ENCODE measurements around the gene POMP.

DNA sequence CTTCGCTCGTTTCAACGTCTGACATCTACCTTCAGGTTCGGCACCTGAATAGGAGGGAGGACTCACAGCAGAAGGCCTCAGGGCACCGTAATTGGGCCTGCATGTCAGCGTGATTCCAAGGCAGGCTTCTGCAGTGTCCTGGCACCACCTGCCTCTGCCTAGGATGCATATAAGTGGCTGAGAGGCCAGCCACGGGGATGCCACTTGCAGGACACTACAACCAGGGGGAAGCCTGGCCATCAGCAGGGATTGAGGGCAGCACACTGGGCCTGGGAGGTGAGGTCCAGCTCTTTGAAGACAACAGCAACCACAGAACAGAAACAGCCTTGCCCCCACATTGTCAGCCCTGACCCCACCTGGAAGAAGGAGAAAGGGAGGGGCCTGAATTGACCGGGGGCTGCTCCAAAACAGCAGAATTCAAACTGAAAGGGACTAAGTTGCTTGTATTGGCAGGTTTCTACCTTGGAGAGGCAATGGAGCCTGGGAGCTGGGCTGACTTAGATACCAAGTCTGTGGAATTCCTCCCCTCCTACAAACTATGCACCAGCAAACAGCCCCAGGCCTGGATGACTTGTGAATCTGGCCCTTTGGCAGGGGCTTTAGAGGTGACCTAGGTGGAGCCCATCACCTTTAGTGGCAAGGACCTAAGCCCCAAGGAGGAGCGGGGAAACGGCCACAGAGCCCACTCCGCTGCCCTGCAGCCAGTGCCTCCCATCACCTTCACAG is 34.1 kb upstream of the POMP start:
- TF ChIP-seq, protein P1, sequence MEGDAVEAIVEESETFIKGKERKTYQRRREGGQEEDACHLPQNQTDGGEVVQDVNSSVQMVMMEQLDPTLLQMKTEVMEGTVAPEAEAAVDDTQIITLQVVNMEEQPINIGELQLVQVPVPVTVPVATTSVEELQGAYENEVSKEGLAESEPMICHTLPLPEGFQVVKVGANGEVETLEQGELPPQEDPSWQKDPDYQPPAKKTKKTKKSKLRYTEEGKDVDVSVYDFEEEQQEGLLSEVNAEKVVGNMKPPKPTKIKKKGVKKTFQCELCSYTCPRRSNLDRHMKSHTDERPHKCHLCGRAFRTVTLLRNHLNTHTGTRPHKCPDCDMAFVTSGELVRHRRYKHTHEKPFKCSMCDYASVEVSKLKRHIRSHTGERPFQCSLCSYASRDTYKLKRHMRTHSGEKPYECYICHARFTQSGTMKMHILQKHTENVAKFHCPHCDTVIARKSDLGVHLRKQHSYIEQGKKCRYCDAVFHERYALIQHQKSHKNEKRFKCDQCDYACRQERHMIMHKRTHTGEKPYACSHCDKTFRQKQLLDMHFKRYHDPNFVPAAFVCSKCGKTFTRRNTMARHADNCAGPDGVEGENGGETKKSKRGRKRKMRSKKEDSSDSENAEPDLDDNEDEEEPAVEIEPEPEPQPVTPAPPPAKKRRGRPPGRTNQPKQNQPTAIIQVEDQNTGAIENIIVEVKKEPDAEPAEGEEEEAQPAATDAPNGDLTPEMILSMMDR (IDR thresholded peaks at IDR 0.05) = no peak
- TF ChIP-seq POLR2AphosphoS5 (IDR thresholded peaks at IDR 0.05; ENCODE audit: low read depth, low read length) = no peak

All from Panc1 (cell line).